Left ventricle myocardium inferior (tissue), 1 donor: ENCODE data around the gene RNF225. TPM values are rescaled to one million over a fixed set of nuclear protein-coding genes. Genes with fewer than 3 reads are reported as not detected.
"Not testable (repeated sequence)": the region's sequence is repeated elsewhere in the genome, so short reads cannot be mapped to it uniquely, and the experiment has no call there.

Source experiments
- DNase-seq: peaks from one replicate; pipeline ENCODE4 v3.0.0-alpha.2; 2020
- H3K27ac ChIP-seq: fragments of 200-600 bp; replicated peaks from 2 replicates; pipeline ENCODE4 v1.8.0; 2021
- H3K27me3 ChIP-seq: fragments of 200-600 bp; 2 replicates; pipeline ENCODE4 v1.8.0; 2021; ENCODE audit warnings: low read depth
- H3K36me3 ChIP-seq: fragments of 200-600 bp; 2 replicates; pipeline ENCODE4 v1.8.0; 2021
- H3K4me1 ChIP-seq: fragments of 200-600 bp; 2 replicates; pipeline ENCODE4 v1.8.0; 2021
- H3K4me3 ChIP-seq: fragments of 200-600 bp; 2 replicates; pipeline ENCODE4 v1.8.0; 2021; ENCODE audit warnings: mild to moderate bottlenecking, moderate library complexity
- H3K9me3 ChIP-seq: fragments of 200-600 bp; replicated peaks from 2 replicates; pipeline ENCODE4 v1.8.0; 2021
- intact Hi-C: fragments of 100-400 bp; cut with micrococcal nuclease; formaldehyde crosslinking; loops from one replicate; pipeline ENCODE4 v1.11.0; 2022
- microRNA-seq: library from miRNA; unstranded; fragments of <30 nt; microRNA quantifications from one replicate; pipeline ENCODE4 v1.2.0, GENCODE V29; 2020
- total RNA-seq: library from RNA; stranded (reverse); fragmentation: NEBNext Ultra II Directional; extraction: Animal tissue kit (Norgen Biotek cat#: 25700); gene quantifications from one replicate; pipeline ENCODE4 v1.2.1, GENCODE V29; 2021
- TF ChIP-seq, protein P1 (sequence below): fragments of 200-600 bp; IDR thresholded peaks from 2 replicates; pipeline ENCODE4 v1.8.0; 2021; ENCODE audit warnings: antibody characterized with exemption, mild to moderate bottlenecking, borderline replicate concordance
- donor health status: DM: no; HTN: yes; CAD: no; lungs with severe emphysema.

Gene RNF225
- total RNA-seq, 1 donor from 2014 or later, result not detected

- Histone ChIP-seq H3K36me3 (peaks cover 89% of the 10 kb centered on the region), H3K27me3 (no peaks in the 10 kb centered on the region), H3K27ac (no peak overlapping the region), H3K4me1 (peaks cover 9% of the 10 kb centered on the region), H3K4me3 (no peak overlapping the region), H3K9me3 (peaks cover 100% of the 10 kb centered on the region)
- no peak for DNase-seq
- intact Hi-C loops, result no loop called here
- TF ChIP-seq, protein P1, sequence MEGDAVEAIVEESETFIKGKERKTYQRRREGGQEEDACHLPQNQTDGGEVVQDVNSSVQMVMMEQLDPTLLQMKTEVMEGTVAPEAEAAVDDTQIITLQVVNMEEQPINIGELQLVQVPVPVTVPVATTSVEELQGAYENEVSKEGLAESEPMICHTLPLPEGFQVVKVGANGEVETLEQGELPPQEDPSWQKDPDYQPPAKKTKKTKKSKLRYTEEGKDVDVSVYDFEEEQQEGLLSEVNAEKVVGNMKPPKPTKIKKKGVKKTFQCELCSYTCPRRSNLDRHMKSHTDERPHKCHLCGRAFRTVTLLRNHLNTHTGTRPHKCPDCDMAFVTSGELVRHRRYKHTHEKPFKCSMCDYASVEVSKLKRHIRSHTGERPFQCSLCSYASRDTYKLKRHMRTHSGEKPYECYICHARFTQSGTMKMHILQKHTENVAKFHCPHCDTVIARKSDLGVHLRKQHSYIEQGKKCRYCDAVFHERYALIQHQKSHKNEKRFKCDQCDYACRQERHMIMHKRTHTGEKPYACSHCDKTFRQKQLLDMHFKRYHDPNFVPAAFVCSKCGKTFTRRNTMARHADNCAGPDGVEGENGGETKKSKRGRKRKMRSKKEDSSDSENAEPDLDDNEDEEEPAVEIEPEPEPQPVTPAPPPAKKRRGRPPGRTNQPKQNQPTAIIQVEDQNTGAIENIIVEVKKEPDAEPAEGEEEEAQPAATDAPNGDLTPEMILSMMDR, result no peak
Measured at GRCh38 chr19:58434217-58434616, 38.8 kb downstream of the RNF225 start.

DNA sequence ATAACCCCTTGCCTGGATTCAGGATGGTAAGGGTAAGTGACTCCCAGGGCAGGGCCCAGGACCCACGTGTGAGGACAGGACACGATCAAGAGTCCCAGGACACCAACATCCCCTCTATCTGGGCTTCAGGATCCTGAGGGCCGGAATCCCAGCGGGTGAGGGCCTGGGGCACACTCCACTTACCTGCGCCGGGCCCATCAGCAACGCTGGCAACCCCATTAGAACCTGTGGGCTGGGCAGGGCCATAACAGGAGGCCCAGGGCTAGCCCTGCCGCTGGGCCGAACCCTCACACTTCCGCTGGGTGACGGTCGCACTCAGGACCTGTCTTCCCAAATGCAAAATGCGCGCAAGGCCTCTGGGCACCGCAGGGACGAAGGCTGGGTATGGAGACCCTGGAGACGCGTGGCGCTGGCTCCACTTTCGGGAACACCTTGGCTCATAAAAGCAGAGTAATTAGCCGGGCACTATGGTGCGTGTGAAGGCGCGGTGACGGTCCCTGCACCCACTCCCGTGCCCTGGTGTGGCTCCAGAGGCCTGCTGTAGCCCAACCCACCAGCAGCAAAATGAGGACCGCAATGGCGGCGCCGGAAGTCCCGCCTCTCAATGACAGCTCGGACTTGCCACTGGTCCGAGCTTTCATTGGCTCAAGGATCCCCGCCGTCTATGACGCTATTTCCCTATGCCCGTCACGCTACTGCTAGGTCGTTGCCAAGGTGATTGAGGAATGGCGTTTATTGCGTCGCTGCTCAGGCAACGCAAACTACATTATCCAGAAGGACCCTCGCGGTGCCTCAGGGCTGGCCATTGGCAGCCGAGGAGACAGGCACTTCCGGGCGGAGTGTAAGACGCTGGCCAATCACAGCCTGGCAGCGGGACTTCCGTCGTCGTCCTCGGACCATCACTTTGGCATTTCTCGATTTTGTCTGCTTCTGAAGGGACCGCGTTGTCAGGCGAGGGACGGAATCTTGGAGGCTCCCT lies 44.4 kb downstream of the RNF225 start, which contains the start of gene ZNF132:
Gene ZNF132, minus strand, starts transcription at position 578 of the 979 bp plus-strand sequence. Its CDS starts 332 bp downstream, at position 246.
- Histone ChIP-seq H3K27ac (peak within 1 kb of the TSS; percentile 82), H3K9me3 (peaks cover 44% of the 10 kb centered on the region), H3K27me3 (no peaks in the 10 kb centered on the region), H3K4me1 (peaks cover 28% of the 10 kb centered on the region), H3K36me3 (peaks cover 38% of the 10 kb centered on the region), H3K4me3 (peak within 1 kb of the TSS; percentile 84)
- TF ChIP-seq, protein P1, result no peak
- intact Hi-C loops, result no loop called here
- peak; percentile 97 for DNase-seq

DNA sequence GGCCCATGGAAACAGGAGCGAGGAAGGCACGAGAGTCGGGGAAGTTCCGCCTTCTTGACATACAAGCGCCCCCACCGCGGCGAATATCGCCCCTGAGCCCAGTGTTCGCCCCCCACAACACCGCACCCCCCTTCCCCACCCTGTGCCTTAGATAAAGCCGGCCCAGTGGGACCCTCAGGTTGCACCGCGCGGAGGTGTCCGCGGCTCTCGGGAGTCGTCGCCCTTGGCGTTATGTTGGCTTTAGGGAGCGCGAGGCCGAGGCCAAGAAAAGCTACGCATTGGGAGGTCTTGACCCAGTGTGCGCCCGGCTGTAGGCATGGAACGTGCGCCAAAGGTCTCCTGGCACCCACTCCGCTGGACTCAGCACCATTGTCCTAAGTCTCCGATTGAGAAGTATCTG lies 45.1 kb downstream of the RNF225 start:
- H3K27ac ChIP-seq, result peak overlapping the region; percentile 82
- TF ChIP-seq, protein P1, result no peak
- peaks cover 28% of the 10 kb centered on the region for H3K4me1 ChIP-seq
- intact Hi-C loops, result no loop called here
- peaks cover 31% of the 10 kb centered on the region for H3K36me3 ChIP-seq
- H3K27me3 ChIP-seq, result no peaks in the 10 kb centered on the region
- DNase-seq, result no peak
- H3K4me3 ChIP-seq, result peak overlapping the region; percentile 84
- peaks cover 38% of the 10 kb centered on the region for H3K9me3 ChIP-seq

- Histone ChIP-seq H3K9me3 (peaks cover 13% of the 10 kb centered on the region), H3K4me1 (peaks cover 28% of the 10 kb centered on the region)
- H3K27ac ChIP-seq, intact Hi-C loops, H3K27me3 ChIP-seq, H3K36me3 ChIP-seq, H3K4me3 ChIP-seq, DNase-seq: not testable (repeated sequence)
Measured at GRCh38 chr19:58442986-58443385, 47.5 kb downstream of the RNF225 start.

Small RNA genes within 50 kb of the gene (microRNA-seq; reads per million reads assigned to microRNA genes)
- gene MIR4754, result not detected

Other genes starting within 250 kb of the RNF225 start
- 7.8 TPM for gene ZNF329, start 244.9 kb upstream of the RNF225 start, total RNA-seq
- gene ZNF274, start 212.6 kb upstream of the RNF225 start, total RNA-seq, result 19.3 TPM
- gene ZNF544, start 166.7 kb upstream of the RNF225 start, total RNA-seq, result 24.0 TPM
- gene ZNF8, start 116.7 kb upstream of the RNF225 start, total RNA-seq, result 4.9 TPM
- gene ERVK3-1, start 90.3 kb upstream of the RNF225 start, total RNA-seq, result 22.7 TPM
- gene ZSCAN22, start 68.7 kb upstream of the RNF225 start, total RNA-seq, result 1.8 TPM
- gene A1BG, start 42.2 kb upstream of the RNF225 start, total RNA-seq, result 3.7 TPM
- 0.41 TPM for gene ZNF497, start 32.9 kb upstream of the RNF225 start, total RNA-seq
- 0.19 TPM for gene ZNF837, start 14.6 kb upstream of the RNF225 start, total RNA-seq
- gene RPS5, start 8.4 kb upstream of the RNF225 start, total RNA-seq, result 496 TPM
- gene ZNF584, start 13.0 kb downstream of the RNF225 start, total RNA-seq, result 16.8 TPM
- gene ZNF132, start 44.5 kb downstream of the RNF225 start, total RNA-seq, result 5.7 TPM
- gene ZNF324B, start 56.0 kb downstream of the RNF225 start, total RNA-seq, result 3.1 TPM
- gene ZNF324, start 71.4 kb downstream of the RNF225 start, total RNA-seq, result 5.3 TPM
- 4.9 TPM for gene ZNF446, start 80.7 kb downstream of the RNF225 start, total RNA-seq
- gene SLC27A5, start 116.3 kb downstream of the RNF225 start, total RNA-seq, result 4.1 TPM
- gene ZBTB45, start 124.2 kb downstream of the RNF225 start, total RNA-seq, result 10.2 TPM
- gene TRIM28, start 148.4 kb downstream of the RNF225 start, total RNA-seq, result 136 TPM
- 124 TPM for gene CHMP2A, start 159.4 kb downstream of the RNF225 start, total RNA-seq
- 116 TPM for gene UBE2M, start 163.0 kb downstream of the RNF225 start, total RNA-seq
- 10.9 TPM for gene MZF1, start 177.7 kb downstream of the RNF225 start, total RNA-seq